Measurements from ENCODE around the gene HS1BP3. TPM values are rescaled to one million over a fixed set of nuclear protein-coding genes. Genes with fewer than 3 reads are reported as not detected.

The HS1BP3 gene
- total and polyA plus RNA-seq, 2 of the 4 experiments (the other 2 are of a cell fraction), result 9.0 to 14.8 TPM

DNA sequence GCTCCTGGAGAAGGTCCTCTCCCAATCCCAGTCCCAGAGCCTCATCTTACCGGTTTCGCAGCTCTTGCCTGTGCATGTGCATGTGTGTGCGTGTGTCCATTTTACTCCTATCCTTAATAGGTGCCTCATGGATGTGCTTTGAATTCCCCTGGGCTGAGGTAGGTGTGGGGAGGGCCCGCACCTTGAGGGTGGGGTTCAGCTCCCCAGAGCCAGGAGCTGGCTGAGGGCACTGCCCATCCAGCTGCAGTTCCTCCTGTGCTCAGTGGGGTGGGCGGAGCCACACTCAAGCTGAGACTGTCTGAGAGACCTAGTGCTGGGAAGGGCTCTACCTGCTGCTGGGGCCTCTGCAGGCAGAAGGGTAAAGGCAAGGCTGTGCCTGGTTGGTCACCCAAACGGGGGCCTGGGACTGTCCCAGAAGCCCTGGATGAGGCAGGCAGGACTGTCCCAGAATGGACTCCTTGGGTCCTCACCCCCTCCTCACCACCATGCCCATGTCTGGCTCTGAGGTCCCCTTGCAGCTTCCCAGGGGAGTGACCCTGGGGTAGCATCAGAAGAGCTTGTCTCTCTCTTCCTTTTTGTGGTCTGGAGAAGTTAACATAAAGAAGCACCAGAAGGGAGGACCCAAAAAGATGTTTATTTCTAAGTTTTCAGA, 24.9 kb upstream of the HS1BP3 start:
- no peak overlapping the region for H2AK5ac ChIP-seq (ENCODE audit: low read depth, low read length)
- H2BK15ac ChIP-seq (ENCODE audit: low read depth, low read length), result no peak overlapping the region
- peaks cover 1% of the 10 kb centered on the region; the same call in 1 of the 2 replicates for H3K36me3 ChIP-seq (ENCODE audit: control insufficient read depth, insufficient read depth, low read length)
- no peak overlapping the region for H3K27ac ChIP-seq (ENCODE audit: insufficient read depth, low read length)
- H3K4me1 ChIP-seq (ENCODE audit: control insufficient read depth, insufficient read depth, low read length), result peaks cover 7% of the 10 kb centered on the region; the same call in 1 of the 2 replicates
- peaks cover 21% of the 10 kb centered on the region for H3K27me3 ChIP-seq (ENCODE audit: control insufficient read depth, insufficient read depth, low read length)
- in situ Hi-C loops (cut with MboI; ENCODE audit: low sequenced_read_pairs), result no loop called here
- intact Hi-C loops (cut with micrococcal nuclease), result no loop called here
- no peak overlapping the region for H3K9ac ChIP-seq (ENCODE audit: low read depth, low read length)
- dilution Hi-C loops (cut with HindIII; ENCODE audit: low sequenced_read_pairs, unreplicated experiment), result loop anchor here (25.0 kb wide), 1 partner anchor 261 kb away; no protein-coding TSS in a partner anchor
- H2BK20ac ChIP-seq (ENCODE audit: low read depth, low read length), result no peak overlapping the region
- H3K9me3 ChIP-seq (ENCODE audit: control insufficient read depth, insufficient read depth, low read length), result peaks cover 7% of the 10 kb centered on the region; the same call in 1 of the 2 replicates
- H3K18ac ChIP-seq (ENCODE audit: low read depth, low read length), result no peak overlapping the region
- DNase-seq, result no peak
- H3K9me1 ChIP-seq (ENCODE audit: insufficient read depth, low read length), result peaks cover 5% of the 10 kb centered on the region; the same call in 1 of the 2 replicates
- peak overlapping the region; percentile 71 for H2AFZ ChIP-seq (replicated peaks; ENCODE audit: low read length, poor library complexity)
- H4K5ac ChIP-seq (ENCODE audit: low read depth, low read length), result no peak overlapping the region
- H3K4me2 ChIP-seq (ENCODE audit: low read depth, low read length), result no peak overlapping the region
- H4K20me1 ChIP-seq (ENCODE audit: insufficient read depth, low read length), result no peaks in the 10 kb centered on the region
- no peak overlapping the region for H3K23ac ChIP-seq (ENCODE audit: low read depth, low read length)
- no peak overlapping the region for H4K91ac ChIP-seq (ENCODE audit: insufficient read depth, low read depth, low read length)
- no peaks in the 10 kb centered on the region for H3K79me1 ChIP-seq (ENCODE audit: low read depth in 1 of 2, low read length in 2 of 2)
- H2AK9ac ChIP-seq (replicated peaks; ENCODE audit: low read depth, low read length, poor library complexity), result no peak overlapping the region
- H3K4ac ChIP-seq (ENCODE audit: low read depth, low read length), result no peak overlapping the region
- ChIA-PET POLR2A (ENCODE audit: unreplicated experiment) (no interaction called here), CTCF (interaction anchor here (0.5 to 2.8 kb wide), 6 partner anchors 9 to 195 kb away, joined by 3 to 14 read pairs (median 4); no protein-coding TSS in a partner anchor)
- no TSS peak for BruUV-seq (replicated peaks)
- WGBS, 2 experiments (ENCODE audit: extremely low coverage in 2 of 2, insufficient read length in 1 of 2), result no CpG with 5 or more reads among the region's 6 CpGs
- ATAC-seq (ENCODE audit: low read depth), result peak; percentile 49
- H2BK5ac ChIP-seq (ENCODE audit: low read depth, low read length, poor library complexity, severe bottlenecking), result no peak overlapping the region
- H3K4me3 ChIP-seq (ENCODE audit: insufficient read depth, low read depth, low read length), result no peak overlapping the region
- TF ChIP-seq MAFK (IDR thresholded peaks at IDR 0.05; ENCODE audit: low read depth, low read length), result no peak
- no peak for TF ChIP-seq MXI1 (IDR thresholded peaks at IDR 0.05; ENCODE audit: borderline replicate concordance, low read depth, low read length)
- TF ChIP-seq POLR2A (IDR thresholded peaks at IDR 0.05; ENCODE audit: low read depth, low read length), result no peak
- no peak for TF ChIP-seq CHD1 (IDR thresholded peaks at IDR 0.05; ENCODE audit: low read depth, low read length)
- no peak for TF ChIP-seq MAZ (IDR thresholded peaks at IDR 0.05; ENCODE audit: borderline replicate concordance, low read depth, low read length)
- TF ChIP-seq, protein P1, sequence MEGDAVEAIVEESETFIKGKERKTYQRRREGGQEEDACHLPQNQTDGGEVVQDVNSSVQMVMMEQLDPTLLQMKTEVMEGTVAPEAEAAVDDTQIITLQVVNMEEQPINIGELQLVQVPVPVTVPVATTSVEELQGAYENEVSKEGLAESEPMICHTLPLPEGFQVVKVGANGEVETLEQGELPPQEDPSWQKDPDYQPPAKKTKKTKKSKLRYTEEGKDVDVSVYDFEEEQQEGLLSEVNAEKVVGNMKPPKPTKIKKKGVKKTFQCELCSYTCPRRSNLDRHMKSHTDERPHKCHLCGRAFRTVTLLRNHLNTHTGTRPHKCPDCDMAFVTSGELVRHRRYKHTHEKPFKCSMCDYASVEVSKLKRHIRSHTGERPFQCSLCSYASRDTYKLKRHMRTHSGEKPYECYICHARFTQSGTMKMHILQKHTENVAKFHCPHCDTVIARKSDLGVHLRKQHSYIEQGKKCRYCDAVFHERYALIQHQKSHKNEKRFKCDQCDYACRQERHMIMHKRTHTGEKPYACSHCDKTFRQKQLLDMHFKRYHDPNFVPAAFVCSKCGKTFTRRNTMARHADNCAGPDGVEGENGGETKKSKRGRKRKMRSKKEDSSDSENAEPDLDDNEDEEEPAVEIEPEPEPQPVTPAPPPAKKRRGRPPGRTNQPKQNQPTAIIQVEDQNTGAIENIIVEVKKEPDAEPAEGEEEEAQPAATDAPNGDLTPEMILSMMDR (conservative IDR thresholded peaks at IDR 0.05; ENCODE audit: low read depth, low read length), result no peak
- TF ChIP-seq NFE2L2 (IDR thresholded peaks at IDR 0.05; ENCODE audit: low read depth, low read length), result no peak
- TF ChIP-seq, protein P2, sequence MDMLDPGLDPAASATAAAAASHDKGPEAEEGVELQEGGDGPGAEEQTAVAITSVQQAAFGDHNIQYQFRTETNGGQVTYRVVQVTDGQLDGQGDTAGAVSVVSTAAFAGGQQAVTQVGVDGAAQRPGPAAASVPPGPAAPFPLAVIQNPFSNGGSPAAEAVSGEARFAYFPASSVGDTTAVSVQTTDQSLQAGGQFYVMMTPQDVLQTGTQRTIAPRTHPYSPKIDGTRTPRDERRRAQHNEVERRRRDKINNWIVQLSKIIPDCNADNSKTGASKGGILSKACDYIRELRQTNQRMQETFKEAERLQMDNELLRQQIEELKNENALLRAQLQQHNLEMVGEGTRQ (IDR thresholded peaks at IDR 0.05; ENCODE audit: low read depth, low read length), result no peak
- no peak for TF ChIP-seq BHLHE40 (IDR thresholded peaks at IDR 0.05; ENCODE audit: low read depth, low read length)
- TF ChIP-seq RCOR1 (IDR thresholded peaks at IDR 0.05; ENCODE audit: insufficient replicate concordance, low read length), result no peak
- no peak for TF ChIP-seq CEBPB (IDR thresholded peaks at IDR 0.05; ENCODE audit: low read depth, low read length)
- no peak for TF ChIP-seq RAD21 (IDR thresholded peaks at IDR 0.05; ENCODE audit: low read length)
- TF ChIP-seq FOS (IDR thresholded peaks at IDR 0.05; ENCODE audit: low read depth, low read length), result no peak
- H2BK120ac ChIP-seq (ENCODE audit: low read depth, low read length), result no peak overlapping the region
- H4K8ac ChIP-seq (ENCODE audit: low read depth in 2 of 2, low read length in 2 of 2), result no peak overlapping the region
- no peak overlapping the region for H3K14ac ChIP-seq (replicated peaks; ENCODE audit: low read depth, low read length)
- H3K56ac ChIP-seq (ENCODE audit: extremely low read depth, insufficient read depth, low read length), result no peak overlapping the region
